ACHN (cell line): Measurements from ENCODE around the gene BLID.

Source experiments
- DNase-seq: peaks from one replicate; pipeline ENCODE4 v3.0.0-alpha.2; 2015
- in situ Hi-C: cut with HindIII; loops from 2 replicates; pipeline ENCODE4 v1.10.0; 2017; ENCODE audit warnings: low sequenced_read_pairs, low pct_ligation_motif_present, low pct_unique_long_range_greater_than_20kb

BLID gene, protein sequence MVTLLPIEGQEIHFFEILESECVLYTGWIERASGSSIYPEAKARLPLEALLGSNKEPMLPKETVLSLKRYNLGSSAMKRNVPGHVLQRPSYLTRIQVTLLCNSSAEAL

DNA sequence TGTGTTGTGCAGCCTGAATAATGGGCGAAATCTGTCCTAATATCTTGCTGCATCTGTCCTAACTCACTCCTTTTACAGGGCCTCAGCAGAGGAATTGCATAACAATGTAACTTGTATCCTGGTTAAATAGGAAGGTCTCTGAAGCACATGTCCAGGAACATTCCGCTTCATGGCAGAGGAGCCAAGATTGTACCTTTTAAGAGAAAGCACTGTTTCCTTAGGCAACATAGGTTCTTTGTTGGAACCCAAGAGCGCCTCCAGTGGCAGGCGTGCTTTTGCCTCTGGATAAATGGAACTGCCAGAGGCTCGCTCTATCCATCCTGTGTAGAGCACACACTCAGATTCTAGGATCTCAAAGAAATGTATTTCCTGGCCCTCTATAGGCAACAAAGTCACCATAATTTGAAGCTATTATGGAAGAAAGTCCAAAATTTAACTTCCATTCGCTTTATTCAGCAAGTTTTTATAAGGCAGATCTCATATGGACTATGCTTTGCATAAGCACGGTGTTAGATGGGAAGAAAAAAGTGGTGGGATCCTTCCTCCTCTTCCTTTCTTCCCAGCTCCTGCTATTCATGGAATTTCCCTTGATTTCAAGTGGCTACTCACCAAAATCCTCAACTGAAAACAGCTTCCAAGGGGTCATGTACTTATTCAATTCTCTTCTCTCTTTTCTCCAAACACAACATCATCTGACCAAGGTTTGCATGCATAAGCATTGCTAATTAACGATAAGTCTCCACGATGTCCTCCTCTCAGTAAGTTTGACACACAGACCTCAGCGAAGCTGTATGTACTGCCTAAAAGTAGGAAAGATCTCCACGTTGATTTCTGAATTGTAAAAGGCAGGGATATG lies at the start of gene BLID:
TSS of gene BLID (minus strand) at position 692 of the 856 bp plus-strand sequence. CDS start at position 399, 293 bp downstream.
- peak; percentile 35 for DNase-seq
- in situ Hi-C loops = no loop called here

GRCh38 chr11:122163053-122163819 lies 47.2 kb upstream of the BLID start:
- DNase-seq = no peak
- in situ Hi-C loops = no loop called here

DNA sequence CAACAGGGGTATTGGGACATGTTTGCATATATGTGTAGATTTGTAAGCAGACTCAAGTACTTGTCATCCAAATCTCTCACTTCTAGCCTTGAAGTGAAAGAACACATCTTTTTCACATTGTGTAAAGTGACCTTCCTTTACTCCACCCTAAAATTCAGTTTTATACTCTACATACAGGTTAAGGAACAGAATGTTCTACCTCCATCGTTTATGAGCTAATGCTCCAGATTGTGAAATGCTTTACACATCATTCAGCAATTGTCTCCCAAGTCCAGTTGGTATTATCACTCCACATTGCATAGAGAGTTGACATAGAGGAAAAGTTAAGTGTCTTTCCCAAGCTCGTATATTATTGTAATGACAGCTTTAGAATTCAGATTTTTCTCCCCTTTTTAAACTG lies 46.1 kb upstream of the BLID start:
- in situ Hi-C loops = no loop called here
- no peak for DNase-seq

DNA sequence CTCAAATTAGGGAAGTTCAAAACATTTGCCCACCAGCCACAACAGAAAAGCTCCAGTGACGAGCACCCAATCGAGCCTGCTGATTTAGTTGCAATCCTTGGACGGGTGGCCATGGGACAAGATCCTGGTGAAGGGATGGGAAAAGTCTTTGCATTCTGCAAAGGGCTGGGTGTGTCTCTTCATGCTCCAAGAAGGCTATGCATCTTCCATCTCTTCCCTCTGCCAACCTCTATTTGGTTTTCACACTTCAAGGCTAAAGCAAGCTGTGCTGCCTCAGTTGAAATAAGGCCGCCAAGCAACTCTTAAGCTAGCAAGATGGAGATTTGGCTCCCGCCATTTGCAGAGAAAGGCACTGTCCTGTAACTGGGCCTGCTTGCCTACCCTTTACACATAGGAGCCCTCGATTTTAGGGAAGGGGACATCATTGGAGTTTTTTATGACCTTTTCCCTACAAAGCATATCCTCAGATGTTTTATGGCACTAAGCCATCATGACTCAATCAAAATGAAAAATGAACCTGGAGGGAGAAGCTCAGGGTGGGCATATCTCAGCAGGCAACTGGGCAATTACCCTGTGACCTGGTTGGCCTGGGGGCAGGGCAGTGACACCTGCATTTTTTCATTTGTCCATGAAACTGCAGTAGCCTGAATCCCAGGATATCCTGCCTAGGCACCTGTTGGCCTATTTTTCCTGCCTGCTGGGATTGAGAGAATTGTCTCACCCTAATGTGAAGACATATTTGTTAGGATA lies 45.0 kb upstream of the BLID start:
- in situ Hi-C loops = no loop called here

GRCh38 chr11:122159861-122160260 lies 43.8 kb upstream of the BLID start:
- DNase-seq = no peak
- in situ Hi-C loops = no loop called here

More for the DNA sequence above, 45.0 kb upstream of the BLID start:
- no peak for DNase-seq

DNA sequence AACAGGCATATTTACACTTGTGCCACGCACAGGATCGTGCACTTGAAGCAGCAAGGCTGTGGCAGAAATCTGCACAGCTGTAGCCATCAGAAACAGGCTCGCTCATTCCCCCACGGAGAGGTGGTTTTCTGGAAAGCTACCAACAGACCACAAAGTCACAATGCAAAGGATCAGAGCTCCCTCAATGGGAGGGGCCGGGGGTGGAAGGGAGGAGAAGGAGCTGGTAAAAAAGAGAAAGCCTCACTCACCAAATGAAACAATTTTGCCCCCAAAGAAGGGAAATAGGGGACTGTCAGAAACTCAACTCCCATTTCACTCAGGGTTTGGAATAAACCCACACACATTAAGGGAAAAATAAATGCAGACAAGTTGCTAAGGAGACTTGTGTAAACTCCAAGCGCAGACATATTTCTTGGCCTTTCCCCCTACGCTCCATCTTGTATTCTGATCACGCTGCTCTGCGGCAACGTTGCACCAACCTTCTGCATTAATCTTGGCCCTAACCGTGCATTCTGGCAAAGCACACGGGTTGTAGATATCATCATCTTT lies 43.2 kb upstream of the BLID start:
- in situ Hi-C loops = no loop called here
- peak; percentile 21 for DNase-seq

DNA sequence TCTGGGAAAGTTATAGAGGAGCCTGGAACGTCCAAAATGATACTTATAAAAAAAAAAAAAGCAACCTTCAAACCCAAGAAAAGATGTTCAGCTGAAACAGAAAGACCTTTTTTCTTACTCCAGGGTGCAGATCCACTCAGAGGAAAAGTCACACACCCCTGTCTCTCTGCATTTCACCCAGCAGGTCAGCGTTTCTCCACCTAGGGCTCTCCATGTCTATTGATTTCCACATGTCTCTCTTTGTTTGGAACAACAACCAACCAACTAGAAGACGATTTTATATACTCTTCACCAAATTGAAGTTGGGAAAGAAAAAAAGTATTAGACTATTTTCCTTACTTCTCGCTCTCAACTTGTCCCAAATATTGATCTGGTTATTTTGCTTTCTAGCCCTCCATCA lies 42.2 kb upstream of the BLID start:
- no peak for DNase-seq
- in situ Hi-C loops = no loop called here

DNA sequence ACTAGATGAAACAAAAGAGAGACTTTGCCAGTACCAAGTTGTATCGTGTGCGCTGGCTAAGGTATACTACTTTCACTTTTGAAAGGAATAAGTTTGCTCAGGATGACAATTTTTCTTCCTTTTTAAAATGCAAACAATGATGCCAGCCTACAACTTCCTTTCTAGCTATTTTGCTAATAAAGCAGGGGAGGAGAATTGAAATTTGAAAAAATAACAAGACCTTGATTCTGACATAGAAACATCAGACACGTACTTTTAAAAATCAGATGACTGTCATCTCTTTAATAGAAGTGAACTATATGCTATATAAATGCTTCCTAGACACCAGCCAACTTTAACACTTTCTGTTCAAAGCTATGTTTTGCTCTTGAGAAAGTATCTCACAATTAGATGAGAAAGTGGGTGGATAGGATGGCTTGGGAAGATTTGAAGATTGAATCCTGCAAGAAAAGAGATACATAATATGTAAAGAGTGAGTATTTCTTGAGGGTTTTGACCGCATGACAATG lies 41.7 kb upstream of the BLID start:
- in situ Hi-C loops = no loop called here
- DNase-seq = no peak

DNA sequence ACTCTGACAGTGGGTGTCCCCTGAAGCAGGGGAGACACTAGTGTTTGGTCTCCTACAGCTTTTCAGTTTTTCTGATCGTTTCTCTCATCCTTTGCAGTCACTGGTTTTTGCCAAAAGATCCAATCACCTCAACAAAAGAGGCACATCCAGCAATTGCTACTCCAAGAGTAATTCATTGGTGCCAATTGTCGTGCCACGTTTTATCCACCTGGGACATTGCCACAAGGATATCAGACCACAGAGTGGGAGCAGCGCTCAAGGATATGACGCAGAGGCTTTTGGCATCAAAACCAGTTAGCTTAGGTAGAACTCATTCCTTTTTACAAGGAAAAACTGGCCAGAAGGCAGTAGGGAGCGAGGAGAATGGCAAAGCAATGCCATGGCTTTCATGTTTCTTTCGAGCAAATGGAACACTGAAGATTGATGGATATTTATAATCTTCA lies 40.9 kb upstream of the BLID start:
- in situ Hi-C loops = no loop called here
- no peak for DNase-seq

DNA sequence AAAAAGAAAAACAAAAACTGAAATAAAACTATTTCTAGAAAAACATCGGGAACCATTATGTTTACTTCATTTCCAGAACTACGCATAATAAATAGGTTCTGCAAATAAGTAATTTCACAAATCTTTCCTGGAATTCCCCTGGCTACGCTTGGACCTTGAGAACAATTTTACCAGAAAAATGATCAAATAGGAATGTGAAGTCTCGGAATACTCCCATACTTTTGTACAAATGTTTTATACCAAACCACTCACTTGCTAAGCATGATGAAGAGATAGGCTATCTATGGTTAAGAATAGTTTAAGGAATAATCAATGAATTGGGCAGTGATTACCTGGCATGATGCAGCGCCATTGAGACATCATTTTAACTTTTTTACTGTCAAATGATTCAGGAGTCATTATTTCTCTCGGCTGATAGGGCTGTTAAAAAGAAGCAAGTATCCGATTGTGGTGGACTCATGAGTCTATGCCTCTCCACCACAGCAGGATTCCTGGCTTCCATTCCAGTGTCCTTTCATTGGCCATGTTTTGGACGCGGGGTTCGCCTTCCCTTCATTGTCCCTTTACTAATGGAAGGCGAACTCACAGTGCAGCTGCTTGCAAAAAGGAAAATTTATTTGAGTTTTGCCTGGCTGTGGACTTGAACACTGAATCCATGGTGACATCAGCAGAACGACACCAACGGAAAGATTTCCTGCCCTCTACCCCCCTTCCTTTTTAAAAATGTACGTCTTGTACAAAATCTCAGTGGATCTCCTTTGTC lies 39.9 kb upstream of the BLID start:
- in situ Hi-C loops = no loop called here
- DNase-seq = no peak

GRCh38 chr11:122154994-122155393 lies 39.0 kb upstream of the BLID start:
- in situ Hi-C loops = no loop called here
- no peak for DNase-seq

DNA sequence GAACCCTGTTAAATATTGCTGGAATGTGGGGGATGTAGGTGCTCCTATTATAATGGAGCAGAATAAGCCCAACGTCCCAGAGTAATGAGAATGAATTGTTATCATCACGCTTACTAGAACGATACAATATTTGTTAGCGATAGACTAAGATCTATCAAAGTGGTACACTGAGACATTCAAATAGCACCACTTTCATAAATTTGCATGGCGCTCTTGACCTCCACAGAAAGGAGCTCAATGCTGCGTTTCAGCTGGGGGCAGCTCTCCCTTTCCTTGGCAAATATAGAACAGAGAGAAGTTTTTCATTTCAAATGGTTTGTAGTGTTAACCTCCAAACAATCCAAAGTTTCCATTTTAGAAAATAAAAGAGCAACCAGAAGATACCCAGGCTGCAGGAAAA lies 38.2 kb upstream of the BLID start:
- no peak for DNase-seq
- in situ Hi-C loops = no loop called here

DNA sequence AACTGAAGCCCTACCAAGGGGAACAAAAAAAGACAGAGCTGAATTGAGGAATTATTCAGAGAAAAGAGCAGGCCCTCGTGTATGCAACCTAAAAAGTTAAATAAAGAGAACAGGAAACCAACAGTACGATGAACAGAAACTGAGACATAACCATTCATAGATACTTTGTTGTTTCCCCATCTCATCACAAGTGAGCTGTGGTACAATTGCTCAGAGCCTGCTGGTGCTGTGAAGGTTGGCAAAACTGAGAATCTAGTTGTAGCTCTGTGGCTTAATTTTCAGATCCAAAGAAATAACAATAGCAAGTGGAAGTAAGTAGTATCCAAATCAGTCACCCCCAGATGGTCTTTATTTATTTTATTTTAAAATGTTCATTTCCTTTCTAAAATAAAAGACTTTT lies 37.7 kb upstream of the BLID start:
- DNase-seq = no peak
- in situ Hi-C loops = no loop called here

GRCh38 chr11:122150216-122151124 lies 34.5 kb upstream of the BLID start:
- in situ Hi-C loops = no loop called here

GRCh38 chr11:122149202-122149601 lies 33.2 kb upstream of the BLID start:
- in situ Hi-C loops = no loop called here
- no peak for DNase-seq

More at GRCh38 chr11:122150216-122151124, 34.5 kb upstream of the BLID start:
- DNase-seq = no peak

- in situ Hi-C loops = no loop called here
- no peak for DNase-seq
These were observed 30.5 kb upstream of the BLID start for GRCh38 chr11:122146475-122146874.
